GM21515 (cell line): ENCODE measurements around the gene LIMK2.

ENCODE experiments used
- ATAC-seq: cut with Tn5 transposase; IDR thresholded peaks from one replicate; pipeline ENCODE4 v1.9.1; 2021; ENCODE audit not compliant: unreplicated experiment

Gene LIMK2

DNA sequence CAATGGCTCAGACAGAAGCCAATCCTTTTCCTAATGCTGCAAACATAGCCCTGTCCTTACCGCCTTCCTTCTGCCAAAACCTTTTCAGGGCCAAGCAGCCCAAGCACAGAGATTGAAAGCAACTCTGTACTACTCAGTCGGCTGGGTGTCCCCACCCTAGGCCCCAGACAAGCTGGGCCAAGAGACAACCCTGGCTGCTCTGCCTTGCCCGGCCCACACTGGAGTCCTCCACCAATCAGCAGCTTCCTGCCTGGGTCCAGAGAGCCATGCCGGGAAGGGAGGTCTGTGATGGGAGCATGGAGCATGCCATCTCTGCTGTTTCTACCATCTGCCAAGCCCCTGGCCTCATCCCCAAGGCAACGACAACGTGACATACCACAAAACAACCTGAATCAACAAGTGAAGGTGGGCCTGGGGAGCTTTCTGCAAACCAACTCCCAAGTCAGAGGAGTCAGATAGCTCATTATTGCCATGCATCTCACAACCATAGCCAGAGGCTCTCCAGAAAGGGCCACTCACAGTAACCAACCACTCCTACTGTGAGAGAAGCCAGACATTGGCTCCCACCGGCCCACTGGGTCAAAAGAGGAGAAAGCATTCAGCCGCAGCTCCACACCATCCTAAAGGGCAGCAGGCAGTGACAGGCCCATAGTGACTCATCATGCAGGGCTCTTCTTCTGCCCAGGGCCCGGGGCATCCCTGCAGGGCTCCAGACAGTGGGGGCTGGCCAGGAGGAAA is 115.9 kb downstream of the LIMK2 start:
- ATAC-seq, result no peak

DNA sequence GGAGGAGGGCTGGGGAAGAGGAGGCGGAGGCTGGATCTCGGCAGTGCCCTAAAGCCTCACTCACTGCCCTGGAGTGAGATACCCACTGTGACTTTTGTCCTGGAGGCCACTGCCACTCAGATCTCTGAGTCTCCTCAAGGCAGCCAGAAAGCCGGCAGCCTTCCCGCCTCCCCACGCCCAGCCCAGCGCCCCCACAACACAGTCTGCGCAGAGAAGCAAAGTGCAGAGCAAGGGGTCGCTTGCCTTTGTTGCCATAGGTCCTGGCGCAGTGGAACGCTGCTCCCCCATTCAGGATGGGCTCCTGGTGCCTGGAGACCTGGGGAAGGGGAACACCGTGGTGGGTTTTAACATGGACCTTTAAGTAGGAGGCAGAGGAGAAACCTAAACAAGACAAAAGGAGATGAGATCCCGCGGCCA is 116.5 kb downstream of the LIMK2 start:
- no peak for ATAC-seq

DNA sequence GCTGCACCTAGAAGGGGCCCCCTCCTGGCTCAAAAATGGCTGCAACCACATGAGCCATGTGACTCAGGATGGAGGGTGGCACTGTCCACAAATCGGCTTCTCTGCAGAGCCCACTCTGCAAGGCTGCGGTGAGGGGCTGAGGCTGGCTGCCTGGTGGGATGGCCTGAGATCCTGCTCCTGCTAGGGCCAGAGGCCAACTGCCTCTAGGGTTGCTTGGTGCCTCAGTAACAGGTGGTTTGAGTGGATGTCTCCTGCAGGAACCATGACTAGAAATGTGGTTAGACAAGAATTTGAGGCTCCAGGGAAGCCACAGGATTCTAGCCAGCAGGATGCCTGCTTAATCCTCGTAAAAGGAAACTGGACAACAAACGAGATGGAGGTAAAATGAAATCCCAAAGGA is 116.9 kb downstream of the LIMK2 start:
- no peak for ATAC-seq
